Vagina (tissue), 2 donors: ENCODE results near the gene COL27A1. TPM values are rescaled to one million over a fixed set of nuclear protein-coding genes. Genes with fewer than 3 reads are reported as not detected.

Source experiments
- DNase-seq, 2 donors: peaks; one replicate each; pipeline ENCODE4 v3.0.0-alpha.2; 2017; ENCODE audit errors: extremely low spot score in 2 of 2
- H3K27ac ChIP-seq: fragments of 200-600 bp; sonication (generic); one replicate; pipeline ENCODE4 v1.5.1; 2019
- H3K27me3 ChIP-seq: fragments of 200-600 bp; sonication (generic); one replicate; pipeline ENCODE4 v1.5.1; 2019
- H3K36me3 ChIP-seq, 2 donors: fragments of 200-600 bp; sonication (generic); one replicate each; pipeline ENCODE4 v1.5.1; 2017 to 2019
- H3K4me1 ChIP-seq: fragments of 200-600 bp; sonication (generic); one replicate; pipeline ENCODE4 v1.5.1; 2019
- H3K4me3 ChIP-seq, 2 donors: fragments of 200-600 bp; sonication (generic); 1 replicate in 1 of 2; 2 replicates in 1 of 2; pipeline ENCODE4 v1.5.1; 2016 to 2019
- H3K9me3 ChIP-seq: fragments of 200-600 bp; sonication (generic); one replicate; pipeline ENCODE4 v1.5.1; 2019
- POLR2A ChIP-seq, 2 donors: fragments of 450-650 bp; IDR thresholded peaks; one replicate each; pipeline ENCODE4 v1.6.1; 2017; ENCODE audit warnings: antibody characterized with exemption in 2 of 2, mild to moderate bottlenecking in 2 of 2, moderate library complexity in 2 of 2
- POLR2AphosphoS5 ChIP-seq, 2 donors: sonication (generic); formaldehyde crosslinking; IDR thresholded peaks; one replicate each; pipeline ENCODE4 v1.9.0; 2017; ENCODE audit warnings: antibody characterized with exemption in 2 of 2, mild to moderate bottlenecking in 2 of 2, low read depth in 1 of 2; ENCODE audit not compliant: insufficient read depth in 1 of 2
- intact Hi-C: fragments of 100-400 bp; cut with DNase I; formaldehyde crosslinking; loops from one replicate; pipeline ENCODE4 v1.15.1; 2023
- total RNA-seq: library from RNA; depleted of rRNA; stranded (reverse); fragments of >200 nt; gene quantifications from one replicate; pipeline ENCODE4 v1.2.3, GENCODE V29; 2016
- TF ChIP-seq, protein P1 (sequence below), 3 experiments: fragments of 450-650 bp in 2 of 3; fragments of 200-600 bp in 1 of 3; sonication (generic) in 1 of 3; IDR thresholded peaks; one replicate each; pipeline ENCODE4 v1.5.1; 2017 to 2019; ENCODE audit warnings: antibody characterized with exemption in 3 of 3, mild to moderate bottlenecking in 2 of 3, moderate library complexity in 2 of 3

Gene COL27A1
- total RNA-seq, 1 donor from 2014 or later: 17.2 TPM

DNA sequence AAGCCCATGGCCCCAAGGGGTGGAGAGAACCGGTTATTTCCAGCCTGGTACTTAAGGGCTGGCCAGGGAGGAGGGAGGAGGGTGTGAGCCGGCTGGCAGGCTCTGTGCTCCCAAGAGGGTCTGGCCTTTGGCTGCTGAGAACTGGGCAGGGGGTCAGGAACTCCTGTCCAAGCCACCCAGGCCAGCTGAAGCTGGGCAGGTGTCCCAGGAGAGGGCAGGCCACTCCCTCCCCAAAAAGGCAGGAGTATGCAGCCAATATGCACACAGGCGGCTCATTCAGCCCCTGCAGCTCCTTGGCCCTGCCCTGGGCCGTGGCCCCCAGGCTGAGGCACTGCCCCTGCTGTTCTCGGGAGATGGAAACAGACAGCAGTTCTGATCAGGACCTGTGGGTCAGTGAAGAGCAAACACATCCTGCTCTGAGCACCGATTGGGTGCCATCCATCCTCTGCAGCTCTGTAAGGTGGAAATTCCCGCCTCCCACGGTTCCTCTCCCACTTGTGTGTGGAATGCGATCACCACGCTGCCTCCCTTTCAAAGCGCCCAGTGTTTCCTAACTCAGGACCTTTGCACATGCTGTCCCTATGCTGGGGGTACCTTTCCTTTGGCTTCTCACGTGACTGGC is 39.1 kb upstream of the COL27A1 start:
- TF ChIP-seq POLR2AphosphoS5 (IDR thresholded peaks at IDR 0.05; ENCODE audit: insufficient read depth in 1 of 2, low read depth in 1 of 2) (no peak), POLR2A (IDR thresholded peaks at IDR 0.05) (no peak)
- TF ChIP-seq, protein P1, sequence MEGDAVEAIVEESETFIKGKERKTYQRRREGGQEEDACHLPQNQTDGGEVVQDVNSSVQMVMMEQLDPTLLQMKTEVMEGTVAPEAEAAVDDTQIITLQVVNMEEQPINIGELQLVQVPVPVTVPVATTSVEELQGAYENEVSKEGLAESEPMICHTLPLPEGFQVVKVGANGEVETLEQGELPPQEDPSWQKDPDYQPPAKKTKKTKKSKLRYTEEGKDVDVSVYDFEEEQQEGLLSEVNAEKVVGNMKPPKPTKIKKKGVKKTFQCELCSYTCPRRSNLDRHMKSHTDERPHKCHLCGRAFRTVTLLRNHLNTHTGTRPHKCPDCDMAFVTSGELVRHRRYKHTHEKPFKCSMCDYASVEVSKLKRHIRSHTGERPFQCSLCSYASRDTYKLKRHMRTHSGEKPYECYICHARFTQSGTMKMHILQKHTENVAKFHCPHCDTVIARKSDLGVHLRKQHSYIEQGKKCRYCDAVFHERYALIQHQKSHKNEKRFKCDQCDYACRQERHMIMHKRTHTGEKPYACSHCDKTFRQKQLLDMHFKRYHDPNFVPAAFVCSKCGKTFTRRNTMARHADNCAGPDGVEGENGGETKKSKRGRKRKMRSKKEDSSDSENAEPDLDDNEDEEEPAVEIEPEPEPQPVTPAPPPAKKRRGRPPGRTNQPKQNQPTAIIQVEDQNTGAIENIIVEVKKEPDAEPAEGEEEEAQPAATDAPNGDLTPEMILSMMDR (IDR thresholded peaks at IDR 0.05): no peak
- Histone ChIP-seq H3K9me3 (no peaks in the 10 kb centered on the region), H3K4me3 (no peak overlapping the region), H3K36me3 (no peaks in the 10 kb centered on the region), H3K27ac (no peak overlapping the region), H3K4me1 (peaks cover 11% of the 10 kb centered on the region), H3K27me3 (no peaks in the 10 kb centered on the region)
- intact Hi-C loops: no loop called here
- no peak for DNase-seq

DNA sequence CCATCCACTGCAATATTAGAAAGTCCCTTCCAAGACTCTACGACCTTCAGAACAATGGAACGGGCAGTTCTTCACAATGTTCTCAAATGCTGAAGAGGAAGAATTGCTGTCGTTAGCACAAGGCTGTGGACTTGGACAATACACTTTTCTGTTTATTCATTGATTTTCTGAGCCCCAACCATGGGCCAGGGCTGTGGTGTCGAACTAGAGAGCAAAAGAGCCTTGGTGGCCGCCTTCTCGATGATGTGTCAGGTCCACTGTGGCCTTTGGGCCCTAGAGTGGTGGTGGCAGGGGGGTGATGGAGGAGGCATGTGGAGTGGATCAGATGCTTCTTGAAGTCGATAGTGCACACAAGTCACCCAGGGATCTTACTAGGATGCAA is 37.7 kb upstream of the COL27A1 start:
- H3K36me3 ChIP-seq: no peaks in the 10 kb centered on the region
- DNase-seq: no peak
- intact Hi-C loops: no loop called here
- H3K27me3 ChIP-seq: no peaks in the 10 kb centered on the region
- no peak overlapping the region for H3K4me3 ChIP-seq
- H3K27ac ChIP-seq: no peak overlapping the region
- H3K9me3 ChIP-seq: no peaks in the 10 kb centered on the region
- H3K4me1 ChIP-seq: peaks cover 11% of the 10 kb centered on the region
- TF ChIP-seq POLR2AphosphoS5 (IDR thresholded peaks at IDR 0.05; ENCODE audit: insufficient read depth in 1 of 2, low read depth in 1 of 2) (no peak), POLR2A (IDR thresholded peaks at IDR 0.05) (no peak)
- TF ChIP-seq, protein P1 (IDR thresholded peaks at IDR 0.05): no peak

DNA sequence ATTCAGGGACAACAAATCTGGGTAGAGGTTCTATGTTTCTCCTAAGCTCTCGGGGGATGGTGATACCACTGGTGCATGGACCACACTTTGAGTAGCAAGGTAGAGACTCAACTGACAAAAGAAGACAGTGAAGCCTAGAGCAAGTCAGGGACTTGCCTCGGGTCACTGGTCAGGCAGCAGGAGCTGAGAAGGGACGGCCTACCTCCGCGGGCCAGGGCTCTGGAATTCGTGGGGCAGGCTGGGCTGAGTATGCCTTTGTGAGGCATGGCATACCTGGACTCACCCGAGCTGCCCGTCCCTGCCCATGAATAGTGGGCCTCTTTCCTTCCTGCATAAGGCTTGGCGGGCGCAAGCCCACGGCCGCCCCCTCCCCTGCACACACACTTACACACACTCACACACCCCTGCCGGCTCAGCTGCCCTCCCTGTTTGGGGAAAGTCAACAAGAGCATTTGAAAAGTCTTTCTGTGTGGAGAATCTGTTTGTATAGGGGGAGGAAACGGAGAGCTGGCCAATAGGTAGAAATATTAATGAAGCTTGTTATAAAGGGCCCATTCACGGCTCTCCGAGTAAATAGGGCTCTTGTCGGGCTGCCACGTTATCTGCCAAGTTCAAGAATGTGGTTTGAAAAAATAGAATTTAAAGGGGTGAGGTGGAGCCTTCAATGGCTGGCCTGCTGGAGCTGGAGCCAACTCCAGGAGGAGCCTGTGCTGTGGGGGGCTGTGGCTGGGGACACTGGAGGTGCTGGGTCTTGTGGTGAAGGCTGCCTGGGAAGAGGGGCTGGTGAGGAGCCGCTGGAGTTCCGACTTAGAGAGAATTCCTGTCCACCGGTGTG is 37.1 kb upstream of the COL27A1 start:
- H3K36me3 ChIP-seq: no peaks in the 10 kb centered on the region
- TF ChIP-seq POLR2AphosphoS5 (IDR thresholded peaks at IDR 0.05; ENCODE audit: insufficient read depth in 1 of 2, low read depth in 1 of 2) (no peak), POLR2A (IDR thresholded peaks at IDR 0.05) (no peak)
- TF ChIP-seq, protein P1 (IDR thresholded peaks at IDR 0.05): no peak
- no peaks in the 10 kb centered on the region for H3K27me3 ChIP-seq
- intact Hi-C loops: no loop called here
- peaks cover 5% of the 10 kb centered on the region for H3K4me1 ChIP-seq
- DNase-seq: no peak
- H3K4me3 ChIP-seq: no peak overlapping the region
- no peaks in the 10 kb centered on the region for H3K9me3 ChIP-seq
- no peak overlapping the region for H3K27ac ChIP-seq

DNA sequence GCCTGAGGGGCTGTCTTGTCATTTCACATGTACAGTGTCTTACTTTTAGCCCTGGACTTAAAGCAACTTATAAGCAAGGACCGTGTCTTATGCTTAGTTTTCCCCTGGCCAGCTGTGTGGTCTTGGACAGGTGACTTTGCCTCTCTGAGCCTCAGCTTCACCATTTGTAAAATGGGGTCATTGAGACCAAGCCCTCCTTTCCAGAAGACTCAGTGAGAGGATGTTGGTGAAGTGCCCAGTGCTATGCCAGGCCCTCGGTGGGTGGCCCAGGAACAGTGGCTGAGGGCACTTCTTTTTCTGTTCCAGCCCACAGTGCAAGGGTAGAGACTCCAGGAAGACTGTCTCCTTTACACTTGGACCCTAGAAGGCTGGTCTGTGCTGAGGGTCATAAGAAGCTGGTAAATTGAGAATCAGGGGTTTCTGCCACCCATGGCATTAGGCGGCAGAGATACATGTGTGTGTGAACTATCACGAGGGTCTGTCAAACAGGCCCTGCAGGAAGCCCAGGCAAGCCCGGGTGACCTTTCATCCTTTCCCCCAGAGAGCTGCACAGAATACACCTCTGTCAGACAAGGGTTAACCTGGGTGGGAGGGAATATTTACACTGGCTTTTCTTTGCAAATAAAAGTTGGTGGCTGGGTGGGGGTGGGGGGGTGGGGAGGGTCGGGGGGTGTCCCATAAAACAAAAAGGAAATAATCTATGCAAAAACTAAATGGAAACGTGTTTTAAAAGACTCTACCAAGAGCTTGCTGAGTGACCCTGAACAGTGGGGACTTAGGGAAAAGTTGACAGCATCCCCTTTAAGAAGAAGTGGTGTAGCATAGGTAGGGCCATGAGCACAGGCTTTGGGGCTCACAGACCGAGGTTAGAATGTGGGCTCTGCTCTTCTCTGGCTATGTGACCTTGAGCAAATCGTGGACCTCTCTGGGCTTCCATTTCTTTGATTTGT is 35.8 kb upstream of the COL27A1 start:
- Histone ChIP-seq H3K36me3 (no peaks in the 10 kb centered on the region), H3K27me3 (no peaks in the 10 kb centered on the region), H3K4me1 (no peaks in the 10 kb centered on the region), H3K27ac (no peak overlapping the region), H3K4me3 (no peak overlapping the region), H3K9me3 (no peaks in the 10 kb centered on the region)
- no peak for DNase-seq
- TF ChIP-seq POLR2AphosphoS5 (IDR thresholded peaks at IDR 0.05; ENCODE audit: insufficient read depth in 1 of 2, low read depth in 1 of 2) (no peak), POLR2A (IDR thresholded peaks at IDR 0.05) (no peak)
- TF ChIP-seq, protein P1 (IDR thresholded peaks at IDR 0.05): no peak
- intact Hi-C loops: no loop called here
